GM21526 (cell line): ENCODE measurements around the gene ALK.

Source experiments
- ATAC-seq: cut with Tn5 transposase; IDR thresholded peaks from one replicate; pipeline ENCODE4 v1.9.1; 2021; ENCODE audit warnings: moderate library complexity; ENCODE audit not compliant: unreplicated experiment, low FRiP score

Gene ALK

DNA sequence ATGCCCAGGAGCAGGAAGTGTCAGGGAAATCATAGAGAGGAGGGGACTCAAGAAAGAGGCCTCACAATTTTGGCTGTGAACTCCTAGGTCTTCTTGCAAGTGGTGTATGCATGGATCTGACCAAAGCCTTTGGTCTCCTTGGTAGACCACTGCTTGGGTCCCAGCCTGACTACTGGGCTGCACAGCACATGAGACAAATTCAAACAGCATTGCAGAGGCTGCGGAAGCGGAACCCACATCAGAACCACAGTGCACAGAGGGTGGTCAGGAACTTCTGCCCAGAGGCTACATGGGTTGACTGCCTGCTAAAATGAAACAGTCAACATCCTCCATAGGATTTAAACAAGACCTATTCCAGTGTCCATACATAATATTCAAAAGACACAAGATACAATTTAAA, 766.8 kb downstream of the ALK start:
- ATAC-seq = no peak

GRCh38 chr2:29147963-29148362, 773.4 kb downstream of the ALK start:
- no peak for ATAC-seq

DNA sequence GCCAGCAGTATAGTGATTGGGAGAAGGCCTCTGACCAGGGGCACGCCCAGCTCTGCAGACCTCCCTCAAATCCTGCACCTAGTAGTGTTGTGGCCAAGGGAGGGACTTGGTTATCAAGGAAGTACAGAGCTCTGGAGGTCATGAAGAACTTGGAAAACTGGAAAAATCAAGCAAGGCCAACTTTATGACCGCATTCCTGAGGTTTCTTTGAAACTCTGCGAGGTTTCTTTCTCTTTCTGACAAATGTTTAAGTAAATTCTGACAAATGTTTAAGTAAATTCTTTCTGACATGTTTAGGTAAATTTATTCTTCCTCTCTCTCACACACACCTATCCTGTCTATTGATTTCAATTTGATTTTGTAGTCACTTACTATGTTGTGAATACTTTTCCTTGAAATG, 775.2 kb downstream of the ALK start:
- no peak for ATAC-seq

DNA sequence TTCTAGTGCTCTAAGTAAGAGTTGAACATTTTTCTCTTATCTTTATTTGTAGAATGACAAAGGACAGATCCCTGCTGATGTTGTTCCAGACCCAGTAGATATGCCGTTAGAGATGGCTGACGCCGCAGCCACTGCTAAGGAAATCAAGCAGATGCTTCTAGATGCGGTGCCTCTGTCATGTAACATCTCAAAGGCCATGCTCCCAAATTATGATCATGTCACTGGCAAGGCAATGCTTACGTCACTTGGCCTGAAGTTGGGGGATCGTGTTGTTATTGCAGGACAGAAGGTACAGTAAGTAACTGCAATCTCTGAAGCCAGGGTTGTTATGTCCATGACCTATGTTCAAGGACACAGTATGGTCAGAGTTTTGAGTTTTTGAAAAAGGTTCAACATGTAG, 777.7 kb downstream of the ALK start:
- ATAC-seq = no peak
